ENCODE measurements around the gene RIC1. TPM values are rescaled to one million over a fixed set of nuclear protein-coding genes. Genes with fewer than 3 reads are reported as not detected.
"Not testable (repeated sequence)": the region's sequence is repeated elsewhere in the genome, so short reads cannot be mapped to it uniquely, and the experiment has no call there.

The RIC1 gene
- total and polyA plus RNA-seq, 9 of the 15 experiments (the other 6 are each of a cell fraction or from before 2014, with no cell fraction given) = 3.2 to 25.8 (median 15.0) TPM

DNA sequence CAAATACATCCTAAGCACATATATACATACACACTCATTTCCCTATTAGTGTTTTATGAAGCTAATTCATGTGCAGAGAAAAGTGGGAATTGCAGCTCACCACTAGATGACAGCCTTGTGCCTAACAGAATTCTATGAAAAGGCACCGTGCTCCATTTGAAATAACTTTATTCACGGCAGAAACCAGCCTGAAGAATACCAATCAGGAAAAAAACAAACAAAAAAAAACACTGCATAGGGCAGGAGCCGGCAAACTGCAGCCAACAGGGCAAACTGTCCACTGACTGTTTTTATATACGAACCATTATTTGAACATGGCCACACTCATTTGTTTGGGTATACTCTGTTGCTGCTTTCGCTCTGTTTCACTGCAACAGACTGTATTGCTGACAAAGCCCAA lies 170.4 kb downstream of the RIC1 start (continued):
- TF ChIP-seq, protein P1, sequence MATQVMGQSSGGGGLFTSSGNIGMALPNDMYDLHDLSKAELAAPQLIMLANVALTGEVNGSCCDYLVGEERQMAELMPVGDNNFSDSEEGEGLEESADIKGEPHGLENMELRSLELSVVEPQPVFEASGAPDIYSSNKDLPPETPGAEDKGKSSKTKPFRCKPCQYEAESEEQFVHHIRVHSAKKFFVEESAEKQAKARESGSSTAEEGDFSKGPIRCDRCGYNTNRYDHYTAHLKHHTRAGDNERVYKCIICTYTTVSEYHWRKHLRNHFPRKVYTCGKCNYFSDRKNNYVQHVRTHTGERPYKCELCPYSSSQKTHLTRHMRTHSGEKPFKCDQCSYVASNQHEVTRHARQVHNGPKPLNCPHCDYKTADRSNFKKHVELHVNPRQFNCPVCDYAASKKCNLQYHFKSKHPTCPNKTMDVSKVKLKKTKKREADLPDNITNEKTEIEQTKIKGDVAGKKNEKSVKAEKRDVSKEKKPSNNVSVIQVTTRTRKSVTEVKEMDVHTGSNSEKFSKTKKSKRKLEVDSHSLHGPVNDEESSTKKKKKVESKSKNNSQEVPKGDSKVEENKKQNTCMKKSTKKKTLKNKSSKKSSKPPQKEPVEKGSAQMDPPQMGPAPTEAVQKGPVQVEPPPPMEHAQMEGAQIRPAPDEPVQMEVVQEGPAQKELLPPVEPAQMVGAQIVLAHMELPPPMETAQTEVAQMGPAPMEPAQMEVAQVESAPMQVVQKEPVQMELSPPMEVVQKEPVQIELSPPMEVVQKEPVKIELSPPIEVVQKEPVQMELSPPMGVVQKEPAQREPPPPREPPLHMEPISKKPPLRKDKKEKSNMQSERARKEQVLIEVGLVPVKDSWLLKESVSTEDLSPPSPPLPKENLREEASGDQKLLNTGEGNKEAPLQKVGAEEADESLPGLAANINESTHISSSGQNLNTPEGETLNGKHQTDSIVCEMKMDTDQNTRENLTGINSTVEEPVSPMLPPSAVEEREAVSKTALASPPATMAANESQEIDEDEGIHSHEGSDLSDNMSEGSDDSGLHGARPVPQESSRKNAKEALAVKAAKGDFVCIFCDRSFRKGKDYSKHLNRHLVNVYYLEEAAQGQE (IDR thresholded peaks at IDR 0.05; ENCODE audit: borderline replicate concordance) = peak; percentile 61
- TF ChIP-seq, protein P1 (CRISPR knock-in tag; IDR thresholded peaks at IDR 0.05; ENCODE audit: low read depth) = no peak
- TF ChIP-seq, protein P2, sequence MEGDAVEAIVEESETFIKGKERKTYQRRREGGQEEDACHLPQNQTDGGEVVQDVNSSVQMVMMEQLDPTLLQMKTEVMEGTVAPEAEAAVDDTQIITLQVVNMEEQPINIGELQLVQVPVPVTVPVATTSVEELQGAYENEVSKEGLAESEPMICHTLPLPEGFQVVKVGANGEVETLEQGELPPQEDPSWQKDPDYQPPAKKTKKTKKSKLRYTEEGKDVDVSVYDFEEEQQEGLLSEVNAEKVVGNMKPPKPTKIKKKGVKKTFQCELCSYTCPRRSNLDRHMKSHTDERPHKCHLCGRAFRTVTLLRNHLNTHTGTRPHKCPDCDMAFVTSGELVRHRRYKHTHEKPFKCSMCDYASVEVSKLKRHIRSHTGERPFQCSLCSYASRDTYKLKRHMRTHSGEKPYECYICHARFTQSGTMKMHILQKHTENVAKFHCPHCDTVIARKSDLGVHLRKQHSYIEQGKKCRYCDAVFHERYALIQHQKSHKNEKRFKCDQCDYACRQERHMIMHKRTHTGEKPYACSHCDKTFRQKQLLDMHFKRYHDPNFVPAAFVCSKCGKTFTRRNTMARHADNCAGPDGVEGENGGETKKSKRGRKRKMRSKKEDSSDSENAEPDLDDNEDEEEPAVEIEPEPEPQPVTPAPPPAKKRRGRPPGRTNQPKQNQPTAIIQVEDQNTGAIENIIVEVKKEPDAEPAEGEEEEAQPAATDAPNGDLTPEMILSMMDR (IDR thresholded peaks at IDR 0.05 in 2 of 3, conservative IDR thresholded peaks at IDR 0.05 in 1 of 3; ENCODE audit: insufficient read depth in 2 of 3, low read depth in 1 of 3, low read length in 3 of 3) = peak; percentile 51 to 86 (median 66)
- 0 out of 2 replicates have a peak, but pooled peaks have one; percentile 23 for TF ChIP-seq C11orf30 (IDR thresholded peaks at IDR 0.05; ENCODE audit: low read depth)

DNA sequence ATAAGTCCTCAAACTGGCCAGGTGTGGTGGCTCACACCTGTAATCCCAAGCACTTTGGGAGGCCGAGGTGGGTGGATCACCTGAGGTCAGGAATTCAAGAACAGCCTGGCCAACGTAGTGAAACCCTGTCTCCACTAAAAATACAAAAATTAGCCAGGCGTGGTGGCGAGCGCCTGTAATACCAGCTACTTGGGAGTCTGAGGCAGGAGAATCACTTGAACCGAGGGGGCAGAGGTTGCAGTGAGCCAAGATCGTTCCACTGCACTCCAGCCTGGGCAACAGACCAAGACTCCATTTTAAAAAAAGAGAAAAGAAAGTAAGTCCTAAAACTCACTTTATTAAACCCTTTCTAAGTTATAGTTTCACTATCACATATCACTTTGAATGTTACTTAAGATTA lies 171.5 kb downstream of the RIC1 start:
- POLR2A ChIA-PET; H3K79me2 ChIP-seq (ENCODE audit: control insufficient read depth, insufficient read depth, low read length); intact Hi-C loops (cut with micrococcal nuclease); in situ Hi-C loops (cut with MboI); DNase-seq (ENCODE audit: extremely low read depth in 1 of 4, low spot score in 3 of 4); H3K9me1 ChIP-seq (ENCODE audit: control insufficient read depth, insufficient read depth, low read length); H3K27me3 ChIP-seq (ENCODE audit: control insufficient read depth in 2 of 2, insufficient read depth in 2 of 2, low read length in 2 of 2); H2AFZ ChIP-seq (ENCODE audit: low read depth, low read length); BruUV-seq (replicated peaks); H3K4me2 ChIP-seq (ENCODE audit: insufficient read depth, low read length); H3K9ac ChIP-seq (ENCODE audit: insufficient read depth in 1 of 2, low read depth in 2 of 2, low read length in 2 of 2); H4K20me1 ChIP-seq (replicated peaks; ENCODE audit: control insufficient read depth, insufficient read depth, low read length); FAIRE-seq; CTCF ChIA-PET (ENCODE audit: low intra/inter-chr PET ratio); H3K4me1 ChIP-seq (replicated peaks in 1 of 2; ENCODE audit: control insufficient read depth in 2 of 2, insufficient read depth in 2 of 2, low read length in 2 of 2); H3K27ac ChIP-seq (ENCODE audit: extremely low read depth, low read depth, low read length); H3K9me3 ChIP-seq (replicated peaks; ENCODE audit: control insufficient read depth, insufficient read depth, low read depth, low read length); ATAC-seq; H3K4me3 ChIP-seq: not testable (repeated sequence)
- peaks cover 49% of the 10 kb centered on the region; the same call in 2 of the 3 replicates for H3K36me3 ChIP-seq (ENCODE audit: control insufficient read depth, insufficient read depth, low read length)
- WGBS (ENCODE audit: insufficient coverage, low coverage, missing lambda C conversion rate) = 94% methylated on average over 7 of the region's 7 CpGs
